GM19397 (cell line): ENCODE results near the gene MYO7A.

Experiments
- ATAC-seq: cut with Tn5 transposase; IDR thresholded peaks from one replicate; pipeline ENCODE4 v1.9.1; 2021; ENCODE audit warnings: mild to moderate bottlenecking, moderate library complexity; ENCODE audit not compliant: unreplicated experiment

MYO7A gene

DNA sequence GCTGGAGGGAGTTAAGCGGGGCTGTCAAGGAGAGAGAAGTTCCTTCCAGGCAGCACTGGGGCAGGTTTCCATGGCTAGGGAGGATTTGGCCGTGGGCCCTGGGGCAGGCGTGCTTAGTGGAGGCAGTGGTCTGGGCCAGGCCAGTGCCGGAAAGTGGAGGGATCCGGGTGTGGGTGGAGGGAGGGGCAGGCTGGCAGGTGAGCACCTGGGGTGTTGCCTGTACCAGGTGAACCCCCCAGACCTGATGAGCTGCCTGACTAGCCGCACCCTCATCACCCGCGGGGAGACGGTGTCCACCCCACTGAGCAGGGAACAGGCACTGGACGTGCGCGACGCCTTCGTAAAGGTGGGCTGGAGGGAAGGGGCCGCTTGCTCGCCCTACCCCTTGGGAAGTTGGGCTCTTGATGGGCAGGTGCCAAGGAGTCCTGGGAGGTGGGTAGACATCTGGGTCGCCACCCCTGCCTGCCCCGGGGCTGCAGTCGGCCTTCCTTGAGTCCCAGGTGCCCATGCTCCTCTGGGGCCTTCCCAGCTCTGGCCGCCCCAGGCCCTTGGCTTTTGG is 32.0 kb downstream of the MYO7A start:
- ATAC-seq: no peak

DNA sequence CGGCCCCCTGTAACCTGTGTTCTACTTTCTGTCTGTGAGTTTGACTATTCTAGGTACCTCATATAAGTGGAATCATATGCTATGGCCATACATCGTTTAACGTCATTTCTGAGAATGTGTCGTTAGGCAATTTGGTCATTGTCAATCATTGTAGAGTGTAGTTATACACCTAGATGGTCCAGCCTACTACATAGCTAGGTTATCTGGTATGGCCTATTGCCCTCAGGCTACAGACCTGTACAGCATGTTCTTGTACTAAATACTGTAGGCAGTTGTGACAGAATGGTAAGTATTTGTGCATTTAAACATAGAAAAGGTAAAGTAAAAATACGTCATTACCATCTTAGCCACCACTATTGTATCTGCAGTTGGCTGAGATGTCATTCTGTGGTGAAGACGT is 35.2 kb downstream of the MYO7A start:
- no peak for ATAC-seq

DNA sequence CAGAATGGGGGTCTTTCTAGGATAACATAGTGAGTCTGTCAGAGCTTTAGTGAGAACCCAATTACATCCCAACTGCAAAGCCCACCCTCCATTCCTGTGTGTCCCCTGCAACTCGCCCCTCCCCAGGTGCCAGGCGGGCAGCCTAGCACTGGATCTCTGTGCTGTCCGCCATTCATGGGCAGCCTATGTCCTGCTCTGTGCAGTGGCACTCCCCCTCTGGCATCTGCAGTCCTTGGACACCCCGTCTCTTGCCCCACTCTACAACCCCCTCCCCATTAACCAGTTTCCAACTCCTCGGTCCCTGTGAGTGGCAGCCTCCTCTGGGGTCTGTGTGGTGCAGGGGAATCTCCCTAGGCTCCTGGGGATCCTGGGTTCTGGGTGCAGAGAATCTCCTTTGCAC is 37.0 kb downstream of the MYO7A start:
- ATAC-seq: no peak

DNA sequence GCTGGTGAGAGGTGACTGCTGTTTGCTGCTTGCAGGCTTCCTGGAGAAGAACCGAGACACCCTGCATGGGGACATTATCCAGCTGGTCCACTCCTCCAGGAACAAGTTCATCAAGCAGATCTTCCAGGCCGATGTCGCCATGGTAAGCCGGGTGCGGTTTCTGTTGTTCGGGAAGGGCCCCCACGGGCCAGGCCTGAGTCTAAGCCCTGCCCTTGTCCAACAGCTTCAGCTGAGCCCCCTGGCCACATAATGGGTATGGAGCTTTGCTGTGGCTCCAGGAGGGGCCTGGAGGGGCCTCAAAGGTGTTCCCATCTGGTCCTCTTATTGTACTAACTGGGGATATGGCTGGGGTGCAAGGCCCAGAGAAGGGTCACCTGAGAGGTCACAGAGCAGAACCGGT is 38.0 kb downstream of the MYO7A start:
- ATAC-seq: no peak

DNA sequence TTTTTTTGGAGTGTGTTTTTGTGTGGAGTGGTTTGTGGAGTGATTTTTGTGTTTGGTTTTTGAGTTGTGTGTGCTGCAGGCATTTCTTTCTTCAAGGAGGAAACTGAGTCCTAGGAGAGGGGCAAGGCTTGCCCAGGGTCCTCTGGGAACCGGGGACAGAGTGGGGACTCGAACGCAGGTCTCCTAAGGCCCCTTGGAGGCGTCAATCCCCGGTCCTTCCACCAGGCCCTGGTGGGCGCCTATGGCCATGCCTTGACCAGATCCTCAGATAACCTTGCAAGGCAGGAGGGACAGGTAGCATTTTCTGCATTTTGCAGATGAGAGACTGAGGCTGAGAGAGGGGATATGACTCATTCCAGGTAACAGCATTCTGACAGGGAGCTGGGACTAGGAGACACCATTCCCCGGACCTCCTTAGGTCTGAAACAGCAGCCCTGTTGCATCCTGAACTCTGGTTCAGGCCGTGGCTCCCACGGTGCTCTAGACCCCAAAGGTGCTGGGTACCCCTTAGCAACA is 39.1 kb downstream of the MYO7A start:
- ATAC-seq: no peak

DNA sequence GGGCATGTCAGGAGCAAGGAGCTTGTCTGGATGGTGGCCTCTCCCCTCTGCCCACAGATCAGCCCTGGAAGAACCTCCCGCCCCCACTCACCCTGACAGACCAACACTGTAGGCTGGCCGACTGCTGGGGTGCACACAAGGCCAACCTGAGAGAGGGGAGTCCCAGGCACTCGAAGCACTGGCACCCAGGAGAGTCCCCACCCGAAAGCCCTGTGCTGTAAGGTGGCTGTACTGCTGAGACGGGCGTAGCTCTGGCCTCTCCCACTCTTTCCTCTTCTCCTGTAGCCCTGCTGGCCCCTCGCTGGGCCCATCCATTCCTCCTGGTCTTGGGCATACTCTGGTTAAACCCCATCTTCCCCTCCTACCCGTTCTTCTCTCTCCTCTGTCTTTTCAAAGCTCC is 39.7 kb downstream of the MYO7A start:
- ATAC-seq: no peak

DNA sequence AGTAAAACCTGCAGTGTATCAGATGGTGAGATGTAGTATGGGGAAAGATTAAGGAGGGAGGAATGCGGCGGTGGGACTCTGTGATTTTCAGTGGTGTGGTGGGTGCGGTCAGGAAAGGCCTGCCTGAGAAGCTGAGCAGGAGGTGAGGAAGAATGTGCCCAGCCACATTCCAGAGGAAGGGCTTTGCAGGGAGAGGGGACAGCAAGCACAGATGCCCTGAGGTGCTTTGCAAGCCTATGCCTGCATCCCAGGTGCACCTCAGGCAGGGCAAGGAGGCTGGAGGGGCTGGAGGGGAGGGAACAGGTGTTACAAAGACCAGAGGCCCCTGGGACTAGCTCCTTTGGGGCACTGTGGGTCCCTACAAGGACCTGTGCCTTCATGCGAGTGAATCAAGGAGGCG is 42.1 kb downstream of the MYO7A start:
- no peak for ATAC-seq

DNA sequence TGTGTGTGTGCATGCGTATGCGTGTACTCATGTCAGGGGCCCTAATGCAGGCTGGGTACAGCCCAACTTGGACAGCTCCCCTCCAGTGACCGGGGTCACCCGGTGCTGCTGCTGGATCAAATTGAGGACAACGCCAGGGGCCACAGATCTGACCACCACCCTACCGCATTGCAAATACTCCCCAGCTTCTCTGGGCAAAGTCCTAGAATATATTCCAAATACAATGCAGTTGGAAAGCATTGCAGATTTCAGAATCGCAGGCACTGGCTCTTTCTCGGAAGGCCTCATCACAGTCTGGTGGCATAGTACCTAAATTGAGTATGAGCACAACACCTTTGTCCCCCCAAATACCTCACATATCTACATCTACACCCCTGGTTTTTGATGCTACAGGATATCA is 43.2 kb downstream of the MYO7A start:
- no peak for ATAC-seq

DNA sequence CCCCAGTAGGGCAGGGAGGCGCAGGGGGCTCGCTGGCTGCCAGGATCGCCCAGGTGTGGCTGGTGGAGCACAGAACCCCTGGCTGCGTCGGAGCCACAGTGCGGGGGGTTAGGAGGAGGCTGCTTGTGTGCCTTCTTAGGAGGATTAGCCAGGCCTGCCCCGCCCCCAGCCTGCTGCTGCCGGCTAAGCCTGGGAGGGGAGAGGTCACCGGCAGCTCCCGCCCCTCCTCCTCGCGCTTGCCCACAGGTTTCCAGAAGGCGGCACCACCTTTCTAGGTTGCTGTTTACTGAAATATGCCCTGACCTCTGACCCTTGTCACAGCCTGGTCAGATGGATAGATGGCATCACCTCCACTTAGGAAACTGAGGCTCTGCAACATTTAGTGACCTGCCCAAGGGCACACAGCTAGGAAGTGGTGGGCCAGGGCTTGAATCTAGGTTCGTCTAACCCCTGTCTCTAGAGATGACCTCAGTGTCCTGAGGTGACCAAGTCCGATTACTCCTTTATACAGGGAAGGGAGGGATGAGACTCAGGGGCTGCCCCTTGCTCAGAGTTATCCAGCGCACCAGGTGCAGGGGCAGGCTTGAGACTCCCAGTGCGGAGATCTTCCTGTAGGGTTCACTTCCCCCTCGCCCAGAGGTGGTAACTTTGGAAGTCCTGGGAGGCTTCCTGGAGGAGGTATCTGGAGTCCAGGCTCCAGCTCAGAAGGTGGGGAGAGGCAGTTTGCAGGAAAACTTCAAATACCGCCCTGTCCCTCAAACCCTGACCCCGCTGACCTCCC is 44.0 kb downstream of the MYO7A start:
- ATAC-seq: no peak

DNA sequence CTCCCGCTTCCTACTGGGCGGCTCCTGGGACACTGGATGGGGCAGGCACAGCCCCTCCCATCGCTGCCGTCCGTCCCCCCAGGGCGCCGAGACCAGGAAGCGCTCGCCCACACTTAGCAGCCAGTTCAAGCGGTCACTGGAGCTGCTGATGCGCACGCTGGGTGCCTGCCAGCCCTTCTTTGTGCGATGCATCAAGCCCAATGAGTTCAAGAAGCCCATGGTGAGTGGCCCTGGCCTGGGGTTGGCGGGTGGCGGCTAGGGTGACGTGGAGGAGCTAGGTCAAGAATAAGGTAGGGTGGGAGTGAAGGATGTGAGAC is 44.6 kb downstream of the MYO7A start:
- ATAC-seq: no peak

DNA sequence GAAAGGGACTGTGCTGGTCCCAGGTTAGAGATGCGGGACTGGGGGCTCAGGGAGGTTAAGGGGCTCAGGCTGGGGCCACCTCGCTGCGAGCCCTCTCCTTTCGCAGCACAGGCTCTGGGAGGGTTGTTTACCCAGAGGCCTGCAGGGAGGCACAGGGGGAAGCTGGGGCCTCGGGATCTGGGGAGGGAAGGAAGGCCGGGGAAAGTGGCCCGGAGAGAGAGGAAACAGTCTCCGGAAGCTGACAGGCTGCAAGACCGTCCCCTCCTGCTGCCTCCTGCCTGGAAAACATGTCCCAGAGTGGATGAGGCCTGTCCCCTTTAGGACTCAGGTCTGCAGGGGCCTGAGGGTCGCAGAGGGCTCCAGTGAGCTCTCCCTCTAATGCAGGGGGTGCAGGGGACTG is 45.4 kb downstream of the MYO7A start:
- ATAC-seq: no peak

DNA sequence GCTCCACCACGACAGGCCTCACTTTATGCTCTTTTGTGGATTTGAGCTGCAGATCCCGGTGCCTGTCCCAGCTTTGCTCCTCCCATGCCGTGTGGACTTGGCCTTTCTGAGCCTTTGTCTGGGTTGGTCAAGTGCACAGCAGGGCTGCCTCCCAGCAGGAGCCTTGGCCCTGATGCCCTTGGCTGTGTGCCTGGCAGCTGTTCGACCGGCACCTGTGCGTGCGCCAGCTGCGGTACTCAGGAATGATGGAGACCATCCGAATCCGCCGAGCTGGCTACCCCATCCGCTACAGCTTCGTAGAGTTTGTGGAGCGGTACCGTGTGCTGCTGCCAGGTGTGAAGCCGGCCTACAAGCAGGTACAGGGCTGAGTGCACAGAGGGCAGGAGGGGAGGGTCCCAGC is 46.5 kb downstream of the MYO7A start:
- no peak for ATAC-seq

DNA sequence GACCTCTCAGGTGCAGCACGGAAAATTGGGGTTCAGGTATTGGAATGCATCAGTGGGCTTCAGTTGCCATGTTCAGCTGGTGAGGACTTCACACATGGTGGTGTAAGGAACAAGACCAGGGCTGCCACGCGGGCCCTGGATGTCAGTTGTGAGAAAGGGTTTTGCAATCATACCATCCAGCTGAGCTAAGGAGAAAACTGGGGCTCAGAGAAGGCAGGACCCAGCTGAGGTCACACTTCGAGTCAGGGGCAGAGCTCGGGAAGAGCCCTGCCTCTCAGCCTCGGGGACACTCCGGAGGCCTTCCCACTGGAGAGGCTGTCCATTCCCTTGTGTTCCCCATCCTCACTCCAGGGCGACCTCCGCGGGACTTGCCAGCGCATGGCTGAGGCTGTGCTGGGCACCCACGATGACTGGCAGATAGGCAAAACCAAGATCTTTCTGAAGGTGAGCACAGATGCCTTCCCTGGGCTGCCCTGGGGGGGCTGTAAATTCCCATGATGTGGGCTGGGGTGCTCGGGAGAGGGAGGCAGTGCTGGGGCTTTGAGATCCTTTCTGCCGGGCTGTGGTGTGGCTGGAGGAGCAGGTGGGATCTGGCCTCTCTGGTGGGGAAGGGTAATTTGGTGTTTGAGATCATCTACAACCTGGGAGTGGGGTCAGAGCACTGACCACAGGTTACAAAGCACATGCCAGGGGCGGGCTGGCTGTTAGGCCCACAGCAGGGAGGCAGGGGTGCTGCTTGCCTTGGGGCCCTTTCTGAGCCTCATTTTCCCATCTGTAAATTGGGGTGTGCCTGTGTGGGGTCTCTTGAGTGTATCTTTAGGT is 47.2 kb downstream of the MYO7A start:
- no peak for ATAC-seq

DNA sequence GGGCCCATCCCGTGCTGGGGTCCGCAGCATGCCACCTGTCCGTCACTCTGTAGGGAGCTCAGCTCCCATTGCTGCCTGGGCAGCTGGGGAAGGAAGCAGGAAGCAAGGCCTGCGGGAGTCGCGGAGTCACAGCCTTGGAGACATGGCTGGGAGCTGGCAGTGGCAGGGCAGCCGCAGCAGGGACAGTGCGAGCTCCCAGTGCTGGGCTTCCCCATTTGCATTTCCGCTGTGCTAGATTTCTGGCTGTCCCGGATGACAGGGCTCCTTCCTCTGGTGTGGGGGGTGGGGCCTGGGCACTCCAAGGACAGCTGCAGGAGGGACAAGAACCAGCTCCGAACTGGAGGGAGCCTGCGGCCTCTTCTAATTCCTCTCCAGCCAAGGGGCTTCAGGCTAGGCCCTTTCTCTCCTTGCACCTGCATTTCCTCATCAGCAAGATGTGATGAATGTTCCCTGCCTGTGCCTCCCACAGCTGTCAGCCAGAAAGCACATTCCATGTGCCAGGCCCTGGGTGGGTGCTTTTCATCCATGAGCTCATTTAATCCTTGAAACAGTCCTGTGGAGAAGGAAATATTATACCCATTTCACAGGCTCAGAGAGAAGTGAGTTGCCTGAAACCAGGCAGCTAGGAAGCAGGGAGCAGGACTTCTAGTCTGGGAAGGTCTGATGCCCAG is 48.0 kb downstream of the MYO7A start:
- no peak for ATAC-seq

DNA sequence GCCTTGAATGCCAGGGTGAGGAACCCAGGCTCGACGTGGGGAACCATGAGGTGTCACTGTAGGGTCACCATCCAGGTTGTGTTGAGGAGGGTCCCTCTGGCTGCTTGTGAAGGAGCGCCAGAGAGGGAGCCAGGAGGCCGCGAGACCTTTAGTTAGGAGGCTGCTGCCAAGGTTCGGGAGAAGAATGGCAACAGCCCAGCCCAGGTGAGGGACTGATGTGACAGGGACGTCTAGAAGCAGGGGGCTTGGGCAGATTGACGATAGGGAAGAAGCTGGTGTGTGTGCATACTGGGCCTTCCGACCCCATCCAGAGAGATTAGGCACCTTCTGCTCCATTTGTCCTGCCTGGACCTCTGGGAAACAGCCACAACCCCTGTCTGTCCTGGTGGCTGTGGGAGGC is 49.0 kb downstream of the MYO7A start:
- ATAC-seq: no peak

DNA sequence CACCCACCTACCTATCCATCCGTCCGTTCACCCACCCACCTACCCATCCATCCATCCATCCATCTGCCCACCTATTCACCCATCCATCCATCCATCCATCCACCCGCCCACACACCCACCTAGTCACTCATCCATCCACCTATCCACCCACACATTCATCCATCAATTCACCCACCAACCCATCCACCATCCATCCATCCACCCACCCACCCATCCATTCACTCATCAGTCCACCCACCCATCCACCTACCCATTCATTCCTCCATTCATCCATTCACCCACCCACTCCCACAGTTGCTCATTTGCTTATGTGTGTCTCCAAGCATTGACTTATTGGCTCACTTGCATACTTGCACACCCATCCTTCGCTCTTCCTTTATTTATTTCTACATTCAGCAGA is 50.1 kb downstream of the MYO7A start:
- no peak for ATAC-seq

DNA sequence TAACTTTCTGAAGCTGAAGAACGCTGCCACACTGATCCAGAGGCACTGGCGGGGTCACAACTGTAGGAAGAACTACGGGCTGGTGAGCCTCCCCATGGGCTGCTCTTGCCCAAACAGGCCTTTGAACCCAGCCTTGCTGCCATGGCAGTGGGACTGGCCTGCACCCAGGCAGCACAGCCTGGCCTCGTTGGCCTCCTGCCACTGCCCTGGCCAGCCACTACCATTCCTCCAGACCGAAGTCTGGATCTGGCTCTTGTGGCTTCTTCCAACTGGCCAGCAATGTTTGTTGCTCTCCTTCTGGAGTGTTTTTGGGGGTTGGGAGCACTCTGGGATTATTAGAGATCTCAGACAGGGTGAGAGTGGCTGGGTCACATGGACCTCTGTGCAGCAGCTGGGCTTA is 51.0 kb downstream of the MYO7A start:
- no peak for ATAC-seq

DNA sequence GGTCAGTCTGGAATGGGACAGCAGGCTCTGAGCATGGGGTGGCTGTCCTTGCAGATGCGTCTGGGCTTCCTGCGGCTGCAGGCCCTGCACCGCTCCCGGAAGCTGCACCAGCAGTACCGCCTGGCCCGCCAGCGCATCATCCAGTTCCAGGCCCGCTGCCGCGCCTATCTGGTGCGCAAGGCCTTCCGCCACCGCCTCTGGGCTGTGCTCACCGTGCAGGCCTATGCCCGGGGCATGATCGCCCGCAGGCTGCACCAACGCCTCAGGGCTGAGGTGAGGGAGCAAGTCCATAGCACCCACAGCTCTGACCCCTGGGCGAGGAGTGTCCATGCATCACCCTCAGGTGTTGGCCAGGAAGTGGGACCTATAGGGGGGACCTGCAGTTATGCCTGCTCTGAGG is 51.6 kb downstream of the MYO7A start:
- ATAC-seq: no peak

DNA sequence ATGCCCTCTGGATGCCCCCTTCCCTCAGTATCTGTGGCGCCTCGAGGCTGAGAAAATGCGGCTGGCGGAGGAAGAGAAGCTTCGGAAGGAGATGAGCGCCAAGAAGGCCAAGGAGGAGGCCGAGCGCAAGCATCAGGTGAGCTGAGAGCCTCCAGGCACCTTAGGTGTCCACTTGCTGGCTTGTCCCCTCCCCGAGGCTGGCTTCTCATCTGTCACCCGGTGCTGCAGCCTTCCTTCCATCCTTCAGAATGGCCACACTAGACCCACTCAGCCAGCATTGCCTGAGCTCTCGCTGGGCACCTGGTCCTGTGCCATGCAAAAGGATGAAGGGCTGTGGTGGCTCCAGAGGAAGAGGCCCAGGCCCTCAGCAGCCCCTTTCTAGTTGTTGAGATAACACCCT is 52.3 kb downstream of the MYO7A start:
- ATAC-seq: no peak

DNA sequence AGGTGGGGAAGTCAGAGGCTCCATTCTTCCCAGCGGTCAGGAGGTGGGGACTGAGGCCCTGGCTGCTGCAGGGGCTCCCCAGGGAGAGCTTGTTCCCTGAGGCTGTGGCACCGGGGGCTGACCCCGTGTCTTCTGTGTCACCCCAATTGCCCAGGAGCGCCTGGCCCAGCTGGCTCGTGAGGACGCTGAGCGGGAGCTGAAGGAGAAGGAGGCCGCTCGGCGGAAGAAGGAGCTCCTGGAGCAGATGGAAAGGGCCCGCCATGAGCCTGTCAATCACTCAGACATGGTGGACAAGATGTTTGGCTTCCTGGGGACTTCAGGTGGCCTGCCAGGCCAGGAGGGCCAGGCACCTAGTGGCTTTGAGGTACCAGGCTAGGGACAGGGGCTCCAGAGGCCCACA is 53.2 kb downstream of the MYO7A start:
- ATAC-seq: no peak

DNA sequence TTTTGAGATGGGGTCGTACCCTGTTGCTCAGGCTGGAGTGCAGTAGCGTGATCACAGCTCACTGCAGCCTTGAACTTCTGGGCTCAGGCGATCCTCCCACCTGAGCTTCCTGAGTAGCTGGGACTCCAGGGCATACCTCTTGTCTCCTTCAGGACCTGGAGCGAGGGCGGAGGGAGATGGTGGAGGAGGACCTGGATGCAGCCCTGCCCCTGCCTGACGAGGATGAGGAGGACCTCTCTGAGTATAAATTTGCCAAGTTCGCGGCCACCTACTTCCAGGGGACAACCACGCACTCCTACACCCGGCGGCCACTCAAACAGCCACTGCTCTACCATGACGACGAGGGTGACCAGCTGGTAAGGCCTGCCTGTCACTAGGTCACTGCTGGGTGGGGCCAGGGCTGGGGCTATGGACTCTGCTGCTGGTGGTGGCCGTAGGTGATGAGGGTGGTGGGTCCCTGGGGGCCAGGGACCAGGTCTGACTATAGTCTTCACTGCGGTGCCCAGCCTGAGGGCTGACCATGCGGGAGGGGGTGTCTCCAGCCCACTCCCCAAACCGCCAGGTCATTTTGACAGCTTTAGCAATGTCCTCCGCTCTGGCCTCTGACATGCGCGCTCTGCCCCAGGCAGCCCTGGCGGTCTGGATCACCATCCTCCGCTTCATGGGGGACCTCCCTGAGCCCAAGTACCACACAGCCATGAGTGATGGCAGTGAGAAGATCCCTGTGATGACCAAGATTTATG is 53.9 kb downstream of the MYO7A start:
- ATAC-seq: no peak
